Erythroblast (primary cell): ENCODE data around the gene ZNF33B.

ENCODE experiments used
- GATA1 ChIP-seq: IDR thresholded peaks from 2 replicates; pipeline ENCODE4 v1.6.1; 2011; ENCODE audit warnings: low read depth, mild to moderate bottlenecking, control low read depth, low read length, moderate library complexity
- POLR2A ChIP-seq: IDR thresholded peaks from 2 replicates; pipeline ENCODE4 v1.6.1; 2011; ENCODE audit warnings: mild to moderate bottlenecking, low read length

DNA sequence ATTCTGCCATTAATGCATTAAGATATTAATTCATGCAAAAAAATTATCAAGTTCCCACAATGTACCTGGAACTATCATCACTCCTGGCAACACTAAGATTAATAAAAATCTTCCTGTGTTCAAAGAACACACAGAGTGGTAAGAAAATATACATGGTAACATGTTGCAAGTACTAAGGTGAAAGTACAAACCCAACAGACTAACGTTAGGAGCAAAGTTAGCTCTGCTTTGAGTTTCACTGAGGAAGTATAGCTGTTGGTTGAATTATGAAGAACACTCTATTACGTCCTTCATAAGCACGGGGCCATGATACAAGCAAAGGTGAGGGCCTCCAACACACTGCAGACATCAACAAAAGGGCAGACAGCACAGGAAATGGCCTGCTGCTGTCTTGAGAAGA, 5.8 kb downstream of the ZNF33B start:
- no peak for TF ChIP-seq POLR2A
- no peak for TF ChIP-seq GATA1
